H1 (cell line): ENCODE results near the gene LMNA. TPM values are rescaled to one million over a fixed set of nuclear protein-coding genes. Genes with fewer than 3 reads are reported as not detected.

ENCODE experiments used
- BRCA1 ChIP-seq: IDR thresholded peaks from 2 replicates; pipeline ENCODE4 v1.6.1; 2012; ENCODE audit warnings: low read depth, low read length, improper control_type of control experiment
- CHD2 ChIP-seq: IDR thresholded peaks from 2 replicates; pipeline ENCODE4 v1.6.1; 2012; ENCODE audit warnings: low read length, improper control_type of control experiment
- HDAC6 ChIP-seq: IDR thresholded peaks from one replicate; pipeline ENCODE4 v1.7.1; 2012; ENCODE audit warnings: low read depth, mild to moderate bottlenecking, inconsistent platforms, low read length, moderate library complexity
- NRF1 ChIP-seq: IDR thresholded peaks from 2 replicates; pipeline ENCODE4 v1.6.1; 2011; ENCODE audit warnings: mild to moderate bottlenecking, low read depth, low read length, improper control_type of control experiment
- SUZ12 ChIP-seq: fragments of 200-600 bp; sonication (generic); IDR thresholded peaks from 2 replicates; pipeline ENCODE4 v1.6.1; 2012; ENCODE audit warnings: mild to moderate bottlenecking, inconsistent platforms, low read length, moderate library complexity, mixed read lengths
- polyA plus RNA-seq, 7 experiments: library from polyadenylated mRNA; depleted of rRNA in 3 of 7; stranded (reverse) in 5 of 7; unstranded in 2 of 7; fragments of >200 nt in 5 of 7; fragments of 200-250 nt in 2 of 7; gene quantifications; 1 replicate in 5 of 7; 2 replicates in 1 of 7; 4 replicates in 1 of 7; pipeline versions ENCODE4 v1.2.1 to v1.2.3, GENCODE V29; 2011 to 2013; ENCODE audit warnings: missing spikeins in 2 of 7, mixed read lengths in 2 of 7
- total RNA-seq: library from RNA; stranded (reverse); fragmentation: NEBNext Ultra II Directional; extraction: Animal tissue kit (Norgen Biotek cat#: 25700); gene quantifications from 2 replicates; pipeline ENCODE4 v1.2.1, GENCODE V29; 2021
- TF ChIP-seq, protein P1 (sequence below): IDR thresholded peaks from 2 replicates; pipeline ENCODE4 v1.6.1; 2012; ENCODE audit warnings: low read length, inconsistent platforms

LMNA gene
- total and polyA plus RNA-seq, 2 of the 8 experiments (the other 6 are each of a cell fraction or from before 2014, with no cell fraction given) = 25.8 to 46.8 TPM

DNA sequence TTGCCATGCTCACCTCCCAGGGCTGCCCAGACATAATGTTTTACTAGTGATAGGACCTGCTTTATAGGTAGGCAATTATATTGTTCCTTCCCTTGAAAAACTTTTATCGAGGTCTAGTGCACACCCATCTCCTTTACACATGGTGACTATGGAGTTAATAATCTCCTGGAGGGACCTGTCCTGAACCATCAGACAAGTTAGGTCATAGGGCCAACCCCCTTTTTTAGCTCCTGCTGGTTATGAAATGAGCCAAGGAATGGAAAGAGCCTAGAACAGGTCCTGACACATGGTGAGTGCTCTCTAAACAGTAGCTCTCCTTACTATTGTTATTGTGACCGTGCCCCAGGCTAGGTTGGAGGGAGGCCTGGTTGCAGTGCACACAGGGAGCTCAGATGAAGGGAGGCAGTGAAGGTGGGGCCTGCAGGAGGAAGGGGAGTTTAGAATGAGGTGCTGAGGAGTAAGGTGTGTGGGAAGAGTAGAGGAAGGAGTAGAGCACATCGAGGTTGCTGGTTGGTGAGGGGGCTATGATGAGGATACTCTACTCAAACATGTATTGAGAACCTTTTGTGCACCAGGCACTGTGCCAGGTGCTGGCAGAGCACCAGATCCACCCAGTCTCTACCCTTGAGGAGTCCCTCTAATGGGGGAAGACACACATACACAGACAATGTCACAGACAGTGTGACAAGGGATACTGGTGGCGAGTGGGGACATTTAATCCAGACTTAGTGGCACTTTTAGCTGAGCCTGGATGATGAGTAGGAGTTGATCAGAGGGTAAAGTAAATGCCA lies 14.1 kb upstream of the LMNA start (continued):
- TF ChIP-seq, protein P1, sequence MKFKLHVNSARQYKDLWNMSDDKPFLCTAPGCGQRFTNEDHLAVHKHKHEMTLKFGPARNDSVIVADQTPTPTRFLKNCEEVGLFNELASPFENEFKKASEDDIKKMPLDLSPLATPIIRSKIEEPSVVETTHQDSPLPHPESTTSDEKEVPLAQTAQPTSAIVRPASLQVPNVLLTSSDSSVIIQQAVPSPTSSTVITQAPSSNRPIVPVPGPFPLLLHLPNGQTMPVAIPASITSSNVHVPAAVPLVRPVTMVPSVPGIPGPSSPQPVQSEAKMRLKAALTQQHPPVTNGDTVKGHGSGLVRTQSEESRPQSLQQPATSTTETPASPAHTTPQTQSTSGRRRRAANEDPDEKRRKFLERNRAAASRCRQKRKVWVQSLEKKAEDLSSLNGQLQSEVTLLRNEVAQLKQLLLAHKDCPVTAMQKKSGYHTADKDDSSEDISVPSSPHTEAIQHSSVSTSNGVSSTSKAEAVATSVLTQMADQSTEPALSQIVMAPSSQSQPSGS = no peak
- TF ChIP-seq NRF1 = no peak
- no peak for TF ChIP-seq BRCA1
- TF ChIP-seq HDAC6 = no peak
- TF ChIP-seq SUZ12 = no peak
- TF ChIP-seq CHD2 = no peak
